HL-60 (cell line): ENCODE data around the gene FNDC10.
A peak's percentile ranks its signal among the peaks of the same experiment; 100 is the strongest.

ENCODE experiments used
- DNase-seq, 2 experiments: peaks; one replicate each; pipeline ENCODE4 v3.0.0-alpha.2; 2010 to 2020; ENCODE audit warnings: low read depth in 1 of 2, low spot score in 1 of 2
- H3K27ac ChIP-seq: fragments of 250-450 bp; sonication (Bioruptor Pico); replicated peaks from 2 replicates; pipeline ENCODE4 v1.5.1; 2020; ENCODE audit warnings: mild to moderate bottlenecking, moderate library complexity
- H3K27me3 ChIP-seq: fragments of 250-450 bp; sonication (Bioruptor Pico); 2 replicates; pipeline ENCODE4 v1.5.1; 2021; ENCODE audit warnings: mild to moderate bottlenecking, moderate library complexity; ENCODE audit not compliant: insufficient read depth, poor library complexity, severe bottlenecking
- H3K4me3 ChIP-seq: replicated peaks from 2 replicates; pipeline ENCODE4 v1.5.1; 2011; ENCODE audit warnings: mild to moderate bottlenecking, control low read depth, low read length; ENCODE audit not compliant: insufficient read depth
- CTCF ChIP-seq: IDR thresholded peaks from one replicate; pipeline ENCODE4 v1.5.1; 2011; ENCODE audit warnings: low read length, control low read depth, inconsistent platforms; ENCODE audit not compliant: insufficient read depth
- GABPA ChIP-seq: IDR thresholded peaks from 2 replicates; pipeline ENCODE4 v1.6.1; 2012; ENCODE audit warnings: low read depth
- POLR2AphosphoS5 ChIP-seq: IDR thresholded peaks from 2 replicates; pipeline ENCODE4 v1.6.1; 2012; ENCODE audit warnings: low read depth
- SPI1 ChIP-seq: IDR thresholded peaks from 2 replicates; pipeline ENCODE4 v1.6.1; 2012; ENCODE audit warnings: low read depth, mild to moderate bottlenecking, borderline replicate concordance
- TF ChIP-seq, protein P1 (sequence below): IDR thresholded peaks from 2 replicates; pipeline ENCODE4 v1.6.1; 2012; ENCODE audit warnings: low read depth; ENCODE audit not compliant: insufficient replicate concordance

FNDC10 gene

GRCh38 chr1:1631782-1632420 lies 32.0 kb upstream of the FNDC10 start, which contains the start of gene MMP23B:
Gene MMP23B (plus strand): TSS chr1:1632173. CDS start chr1:1632219, 46 bp downstream.
- TF ChIP-seq, protein P1, sequence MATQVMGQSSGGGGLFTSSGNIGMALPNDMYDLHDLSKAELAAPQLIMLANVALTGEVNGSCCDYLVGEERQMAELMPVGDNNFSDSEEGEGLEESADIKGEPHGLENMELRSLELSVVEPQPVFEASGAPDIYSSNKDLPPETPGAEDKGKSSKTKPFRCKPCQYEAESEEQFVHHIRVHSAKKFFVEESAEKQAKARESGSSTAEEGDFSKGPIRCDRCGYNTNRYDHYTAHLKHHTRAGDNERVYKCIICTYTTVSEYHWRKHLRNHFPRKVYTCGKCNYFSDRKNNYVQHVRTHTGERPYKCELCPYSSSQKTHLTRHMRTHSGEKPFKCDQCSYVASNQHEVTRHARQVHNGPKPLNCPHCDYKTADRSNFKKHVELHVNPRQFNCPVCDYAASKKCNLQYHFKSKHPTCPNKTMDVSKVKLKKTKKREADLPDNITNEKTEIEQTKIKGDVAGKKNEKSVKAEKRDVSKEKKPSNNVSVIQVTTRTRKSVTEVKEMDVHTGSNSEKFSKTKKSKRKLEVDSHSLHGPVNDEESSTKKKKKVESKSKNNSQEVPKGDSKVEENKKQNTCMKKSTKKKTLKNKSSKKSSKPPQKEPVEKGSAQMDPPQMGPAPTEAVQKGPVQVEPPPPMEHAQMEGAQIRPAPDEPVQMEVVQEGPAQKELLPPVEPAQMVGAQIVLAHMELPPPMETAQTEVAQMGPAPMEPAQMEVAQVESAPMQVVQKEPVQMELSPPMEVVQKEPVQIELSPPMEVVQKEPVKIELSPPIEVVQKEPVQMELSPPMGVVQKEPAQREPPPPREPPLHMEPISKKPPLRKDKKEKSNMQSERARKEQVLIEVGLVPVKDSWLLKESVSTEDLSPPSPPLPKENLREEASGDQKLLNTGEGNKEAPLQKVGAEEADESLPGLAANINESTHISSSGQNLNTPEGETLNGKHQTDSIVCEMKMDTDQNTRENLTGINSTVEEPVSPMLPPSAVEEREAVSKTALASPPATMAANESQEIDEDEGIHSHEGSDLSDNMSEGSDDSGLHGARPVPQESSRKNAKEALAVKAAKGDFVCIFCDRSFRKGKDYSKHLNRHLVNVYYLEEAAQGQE, result no peak
- TF ChIP-seq CTCF (no peak), POLR2AphosphoS5 (no peak), GABPA (no peak), SPI1 (no peak)
- Histone ChIP-seq H3K27ac (no peak within 1 kb of the TSS), H3K4me3 (no peak within 1 kb of the TSS), H3K27me3 (peaks cover 10% of the 10 kb centered on the region)
- DNase-seq, result no peak

- TF ChIP-seq CTCF, result no peak
- no peak for TF ChIP-seq SPI1
- TF ChIP-seq, protein P1, result no peak
- TF ChIP-seq GABPA, result no peak
- no peak for TF ChIP-seq POLR2AphosphoS5
- no peak for DNase-seq
- H3K27ac ChIP-seq, result no peak overlapping the region
- peaks cover 10% of the 10 kb centered on the region for H3K27me3 ChIP-seq
- no peak overlapping the region for H3K4me3 ChIP-seq
Observed at GRCh38 chr1:1630965-1631781, 31.2 kb upstream of the FNDC10 start.

- TF ChIP-seq SPI1, result no peak
- TF ChIP-seq POLR2AphosphoS5, result peak; percentile 33; the same call in 1 of the 2 replicates
- no peak overlapping the region for H3K27ac ChIP-seq
- H3K4me3 ChIP-seq, result no peak overlapping the region
Observed at GRCh38 chr1:1630191-1630964, 30.4 kb upstream of the FNDC10 start.

More at GRCh38 chr1:1630191-1630964, 30.4 kb upstream of the FNDC10 start:
- H3K27me3 ChIP-seq, result peaks cover 10% of the 10 kb centered on the region
- DNase-seq, result peak; percentile 79 to 87
